ENCODE measurements around the gene CDC42BPG.
"Not testable (repeated sequence)": the region's sequence is repeated elsewhere in the genome, so short reads cannot be mapped to it uniquely, and the experiment has no call there.

CDC42BPG gene

DNA sequence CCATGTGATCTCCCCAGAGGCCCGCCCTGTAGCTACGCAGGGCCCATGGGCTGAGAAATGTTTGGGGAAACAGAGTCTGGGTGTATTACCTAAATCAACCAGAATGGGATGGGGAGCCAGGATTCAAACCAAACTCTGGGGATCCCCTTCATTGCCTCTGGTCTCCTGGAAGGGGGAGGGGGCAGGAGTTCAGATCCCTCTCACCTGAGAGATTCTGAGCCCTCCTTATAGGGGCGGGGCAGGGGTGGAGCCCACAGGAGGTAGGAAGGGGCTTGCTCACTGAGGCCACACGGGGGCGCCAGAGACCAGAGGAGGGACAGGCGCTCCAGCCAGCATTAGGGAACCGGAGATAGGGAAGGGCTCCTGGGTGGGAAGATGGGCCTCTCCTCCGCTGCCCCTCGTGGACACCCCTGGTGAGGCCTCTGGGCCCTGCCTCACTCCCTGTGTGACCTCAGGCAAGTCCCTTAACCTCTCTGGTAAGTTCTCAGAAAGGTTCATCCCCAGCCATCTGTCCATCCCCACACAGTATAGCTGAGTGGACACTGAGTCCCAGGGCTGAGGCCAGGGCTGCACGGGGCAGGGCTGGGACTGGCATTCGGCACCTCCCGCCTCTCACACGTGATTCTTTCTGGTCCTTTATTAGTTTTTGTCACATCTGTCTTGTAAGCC lies 2.7 kb upstream of the CDC42BPG start:
- H3K4me3 ChIP-seq (ENCODE audit: low read depth, low read length) = no peak overlapping the region
- TF ChIP-seq, protein P1, sequence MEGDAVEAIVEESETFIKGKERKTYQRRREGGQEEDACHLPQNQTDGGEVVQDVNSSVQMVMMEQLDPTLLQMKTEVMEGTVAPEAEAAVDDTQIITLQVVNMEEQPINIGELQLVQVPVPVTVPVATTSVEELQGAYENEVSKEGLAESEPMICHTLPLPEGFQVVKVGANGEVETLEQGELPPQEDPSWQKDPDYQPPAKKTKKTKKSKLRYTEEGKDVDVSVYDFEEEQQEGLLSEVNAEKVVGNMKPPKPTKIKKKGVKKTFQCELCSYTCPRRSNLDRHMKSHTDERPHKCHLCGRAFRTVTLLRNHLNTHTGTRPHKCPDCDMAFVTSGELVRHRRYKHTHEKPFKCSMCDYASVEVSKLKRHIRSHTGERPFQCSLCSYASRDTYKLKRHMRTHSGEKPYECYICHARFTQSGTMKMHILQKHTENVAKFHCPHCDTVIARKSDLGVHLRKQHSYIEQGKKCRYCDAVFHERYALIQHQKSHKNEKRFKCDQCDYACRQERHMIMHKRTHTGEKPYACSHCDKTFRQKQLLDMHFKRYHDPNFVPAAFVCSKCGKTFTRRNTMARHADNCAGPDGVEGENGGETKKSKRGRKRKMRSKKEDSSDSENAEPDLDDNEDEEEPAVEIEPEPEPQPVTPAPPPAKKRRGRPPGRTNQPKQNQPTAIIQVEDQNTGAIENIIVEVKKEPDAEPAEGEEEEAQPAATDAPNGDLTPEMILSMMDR (conservative IDR thresholded peaks at IDR 0.05; ENCODE audit: low read depth, low read length) = peak; percentile 94
- peak; percentile 89 for DNase-seq (ENCODE audit: low read depth)

DNA sequence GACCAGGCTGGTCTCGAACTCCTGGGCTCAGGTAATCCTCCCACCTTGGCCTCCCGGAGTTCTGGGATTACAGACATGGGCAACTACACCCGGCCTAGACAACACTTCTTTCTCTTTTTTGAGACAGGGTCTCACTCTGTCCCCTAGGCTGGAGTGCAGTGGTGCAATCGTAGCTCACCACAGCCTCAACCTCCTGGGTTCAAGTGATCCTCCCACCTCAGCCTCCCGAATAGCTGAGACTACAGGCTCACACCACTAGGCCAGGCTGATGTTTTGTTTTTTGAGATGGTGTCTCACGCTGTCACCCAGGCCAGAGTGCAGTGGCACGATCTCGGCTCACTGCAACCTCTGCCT lies 1.3 kb upstream of the CDC42BPG start:
- not testable (repeated sequence) for DNase-seq (ENCODE audit: low read depth); H3K4me3 ChIP-seq (ENCODE audit: low read depth, low read length)

DNA sequence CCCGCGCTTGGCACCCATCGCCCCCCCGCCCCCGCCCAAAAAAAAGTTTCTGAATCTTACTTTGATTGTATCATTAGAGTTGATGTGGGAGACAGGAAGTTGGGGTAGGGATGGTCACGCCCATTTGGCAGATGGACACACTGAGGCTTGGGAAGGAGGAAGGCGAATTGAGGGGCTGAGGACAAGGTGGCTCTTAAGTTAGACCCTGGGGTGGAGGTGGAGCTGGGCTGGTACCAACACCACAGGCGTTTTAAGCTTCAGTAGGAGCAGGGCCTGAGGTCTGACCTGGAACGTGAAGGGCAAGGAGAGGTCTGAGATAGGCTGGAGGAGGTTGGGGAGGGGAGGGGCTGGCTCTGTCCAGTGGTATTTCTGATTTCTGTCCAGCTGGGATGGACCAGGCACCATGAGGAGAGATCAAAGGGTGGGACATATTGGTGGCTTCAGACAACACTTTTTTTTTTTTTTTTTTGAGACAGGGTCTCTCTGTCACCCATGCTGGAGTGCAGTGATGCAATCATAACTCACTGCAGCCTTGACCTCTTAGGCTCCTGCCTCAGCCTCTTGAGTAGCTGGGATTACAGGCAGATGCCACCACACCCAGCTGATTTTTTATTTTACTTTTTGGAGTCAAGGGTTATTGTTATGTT lies 799 bp upstream of the CDC42BPG start:
- no peak for DNase-seq (ENCODE audit: low read depth)
- TF ChIP-seq, protein P1 (conservative IDR thresholded peaks at IDR 0.05; ENCODE audit: low read depth, low read length) = no peak
- no peak overlapping the region for H3K4me3 ChIP-seq (ENCODE audit: low read depth, low read length)

DNA sequence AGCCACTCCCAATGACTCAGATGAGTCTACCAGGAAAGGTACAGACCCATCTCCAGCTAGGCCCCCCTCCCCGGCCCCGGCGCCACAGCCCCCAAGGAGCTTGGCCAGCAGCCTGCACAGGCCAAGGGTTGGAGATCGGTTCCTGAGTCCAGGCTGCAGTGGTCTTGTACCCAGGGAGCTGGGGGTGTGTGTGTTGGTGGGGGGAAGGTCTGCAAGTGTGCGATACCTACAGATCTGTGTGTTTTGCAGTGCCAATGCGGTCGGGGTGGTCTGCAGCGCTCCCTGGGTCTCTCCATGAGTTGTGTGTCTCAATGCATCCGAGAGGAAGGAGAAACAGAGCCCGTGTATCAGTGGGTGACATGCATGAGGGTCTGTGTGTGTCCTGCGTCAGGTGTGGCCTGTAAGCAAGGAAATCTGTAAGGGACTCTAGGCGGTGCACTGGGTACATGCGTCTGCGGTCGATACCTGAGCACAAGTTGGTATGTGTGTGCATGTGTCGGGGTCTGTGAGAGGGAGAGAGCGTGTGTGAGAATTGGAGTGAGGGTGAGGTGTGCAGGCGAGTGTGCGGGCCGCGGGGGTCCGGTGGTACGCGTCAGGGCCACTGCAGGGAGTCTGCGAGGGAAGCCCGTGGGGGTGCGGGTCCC lies 645 bp downstream of the CDC42BPG start:
- H3K4me3 ChIP-seq (ENCODE audit: low read depth, low read length) = peak overlapping the region; percentile 44
- DNase-seq (ENCODE audit: low read depth) = no peak
- TF ChIP-seq, protein P1 (conservative IDR thresholded peaks at IDR 0.05; ENCODE audit: low read depth, low read length) = no peak

DNA sequence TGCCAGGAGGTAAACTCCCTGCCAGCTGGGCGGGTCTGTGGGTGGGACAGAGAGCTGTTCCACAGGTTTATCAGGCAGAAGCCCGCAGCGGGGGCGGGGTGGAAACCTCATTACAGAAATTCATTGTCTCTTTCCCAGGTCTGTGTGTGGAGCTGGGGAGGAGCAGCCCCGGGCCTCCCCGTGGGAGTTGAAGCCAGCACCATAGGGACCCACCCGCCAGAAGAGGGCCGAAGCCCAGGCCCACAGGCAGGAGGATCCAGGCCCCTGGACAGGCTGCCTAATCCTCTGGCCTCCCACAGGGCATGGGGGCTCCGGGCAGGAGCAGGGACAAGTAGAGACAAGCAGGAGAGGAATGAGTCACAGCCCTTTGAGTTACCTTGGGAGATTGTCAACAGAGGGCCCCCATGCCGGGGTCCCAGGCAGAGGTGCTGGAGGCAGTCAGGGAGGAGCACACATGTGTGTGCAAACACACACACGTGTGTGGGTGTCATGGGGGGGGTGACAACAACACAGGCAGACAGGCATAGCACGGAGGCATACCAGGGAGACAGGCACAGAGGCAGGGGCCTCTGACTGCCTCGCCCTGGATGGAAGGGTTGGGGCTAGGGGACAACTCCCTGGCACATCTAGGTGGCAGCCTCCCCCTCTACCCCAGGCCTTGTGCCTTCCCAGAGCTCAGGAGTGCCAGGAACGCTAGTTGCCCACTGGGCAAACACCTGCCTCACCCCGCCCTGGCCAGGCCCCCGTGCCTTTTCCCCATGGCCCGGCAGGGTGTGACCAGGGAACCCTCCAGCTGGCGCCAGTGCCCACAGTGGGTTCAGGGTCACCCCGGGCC lies 1.4 kb downstream of the CDC42BPG start:
- H3K4me3 ChIP-seq (ENCODE audit: low read depth, low read length) = no peak overlapping the region
- TF ChIP-seq, protein P1 (conservative IDR thresholded peaks at IDR 0.05; ENCODE audit: low read depth, low read length) = no peak
- no peak for DNase-seq (ENCODE audit: low read depth)

DNA sequence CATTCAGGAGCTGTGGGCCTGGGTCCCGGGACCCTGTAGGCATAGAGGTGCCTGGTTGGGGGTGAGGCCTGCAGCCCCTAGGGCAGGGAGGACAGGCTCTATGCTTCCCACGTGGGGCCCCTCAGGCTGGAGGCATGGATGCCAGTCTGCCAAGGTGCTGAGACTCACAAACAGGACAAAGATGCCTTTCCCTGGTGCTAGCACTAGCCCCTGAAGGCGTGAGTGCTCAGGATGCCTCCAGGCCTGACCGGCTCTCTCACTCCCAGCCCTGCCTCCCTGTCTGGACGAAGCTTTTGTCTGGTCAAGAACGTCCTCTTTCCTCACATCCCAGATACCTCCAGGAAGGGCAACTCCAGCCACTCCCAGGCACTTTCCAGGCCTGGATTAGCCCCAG lies 2.1 kb downstream of the CDC42BPG start:
- TF ChIP-seq, protein P1 (conservative IDR thresholded peaks at IDR 0.05; ENCODE audit: low read depth, low read length) = no peak
- no peak overlapping the region for H3K4me3 ChIP-seq (ENCODE audit: low read depth, low read length)
- DNase-seq (ENCODE audit: low read depth) = no peak

Measured in choroid plexus epithelial cell (primary cell).